NT2/D1 (cell line): ENCODE results near the gene MAGEL2.
"Not testable (repeated sequence)": the region's sequence is repeated elsewhere in the genome, so short reads cannot be mapped to it uniquely, and the experiment has no call there.

ENCODE experiments used
- DNase-seq: peaks from one replicate; pipeline ENCODE4 v3.0.0-alpha.2; 2011; ENCODE audit warnings: low read depth, low spot score
- H3K27me3 ChIP-seq: 2 replicates; pipeline ENCODE4 v1.6.0; 2011; ENCODE audit warnings: mild to moderate bottlenecking; ENCODE audit not compliant: insufficient read length, insufficient read depth
- H3K36me3 ChIP-seq: 2 replicates; pipeline ENCODE4 v1.6.1; 2011; ENCODE audit warnings: mild to moderate bottlenecking, low read length, mixed read lengths; ENCODE audit not compliant: insufficient read depth, insufficient read length
- H3K4me1 ChIP-seq: 2 replicates; pipeline ENCODE4 v1.5.1; 2011; ENCODE audit not compliant: insufficient read depth, insufficient read length
- H3K4me3 ChIP-seq: 2 replicates; pipeline ENCODE4 v1.5.1; 2011; ENCODE audit warnings: low read depth; ENCODE audit not compliant: insufficient read length
- H3K9ac ChIP-seq: 2 replicates; pipeline ENCODE4 v1.6.0; 2011; ENCODE audit warnings: low read depth; ENCODE audit not compliant: insufficient read length
- H3K9me3 ChIP-seq: 2 replicates; pipeline ENCODE4 v1.5.1; 2011; ENCODE audit warnings: mild to moderate bottlenecking, low read length; ENCODE audit not compliant: insufficient read depth
- SUZ12 ChIP-seq: IDR thresholded peaks from 2 replicates; pipeline ENCODE4 v1.6.1; 2011; ENCODE audit not compliant: insufficient read length, insufficient read depth; ENCODE audit errors: extremely low read depth
- YY1 ChIP-seq: IDR thresholded peaks from 2 replicates; pipeline ENCODE4 v1.6.1; 2011; ENCODE audit not compliant: insufficient read length, insufficient read depth
- ZNF274 ChIP-seq: IDR thresholded peaks from 2 replicates; pipeline ENCODE4 v1.6.1; 2011; ENCODE audit warnings: mild to moderate bottlenecking, low read depth, low read length

MAGEL2 gene

DNA sequence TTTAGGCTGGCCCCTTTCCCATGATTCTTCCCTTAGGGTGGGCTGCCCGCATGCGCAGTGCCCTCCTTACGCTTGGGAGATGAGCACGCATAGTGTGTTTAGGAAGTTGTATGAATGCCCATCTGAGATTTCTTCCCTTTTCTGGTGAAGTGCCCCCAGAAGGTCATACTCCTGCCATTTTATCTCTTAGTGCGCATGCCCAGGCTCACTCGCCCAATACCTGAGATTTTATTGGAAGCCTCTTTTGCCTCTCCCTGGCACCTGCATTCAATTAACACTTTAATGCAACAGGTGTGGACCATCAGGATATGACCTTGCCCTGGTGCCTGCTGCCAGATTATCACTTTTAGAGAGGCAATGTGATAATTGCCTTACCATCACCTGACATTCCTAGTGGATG lies 45.5 kb downstream of the MAGEL2 start:
- H3K4me1 ChIP-seq, result no peaks in the 10 kb centered on the region
- no peaks in the 10 kb centered on the region for H3K27me3 ChIP-seq
- TF ChIP-seq YY1 (no peak), SUZ12 (no peak), ZNF274 (no peak)
- H3K9ac ChIP-seq, result no peak overlapping the region
- no peaks in the 10 kb centered on the region for H3K9me3 ChIP-seq
- no peaks in the 10 kb centered on the region for H3K36me3 ChIP-seq
- no peak overlapping the region for H3K4me3 ChIP-seq
- DNase-seq, result no peak

DNA sequence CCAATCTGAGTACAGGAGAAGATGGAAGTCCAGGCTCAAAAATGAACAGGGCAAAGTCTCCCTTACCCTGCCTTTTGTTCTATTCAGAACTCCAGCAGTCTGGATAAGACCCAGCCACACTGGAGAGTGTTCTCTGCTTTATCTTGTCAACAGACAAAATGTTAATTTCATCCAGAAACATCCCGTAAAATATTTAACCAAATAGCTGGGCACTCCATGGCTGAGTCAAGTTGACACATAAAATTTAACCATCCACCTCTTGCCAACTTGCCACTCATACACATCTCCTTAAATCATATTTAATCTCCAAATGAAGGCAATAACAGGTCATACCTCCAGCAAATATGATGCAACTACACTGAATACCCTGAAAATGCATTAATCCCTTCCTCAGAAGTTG lies 48.6 kb downstream of the MAGEL2 start:
- Histone ChIP-seq H3K4me1 (no peaks in the 10 kb centered on the region), H3K36me3 (no peaks in the 10 kb centered on the region), H3K9ac (no peak overlapping the region), H3K4me3 (no peak overlapping the region), H3K27me3 (no peaks in the 10 kb centered on the region), H3K9me3 (no peaks in the 10 kb centered on the region)
- no peak for DNase-seq
- TF ChIP-seq SUZ12 (no peak), YY1 (no peak), ZNF274 (no peak)

DNA sequence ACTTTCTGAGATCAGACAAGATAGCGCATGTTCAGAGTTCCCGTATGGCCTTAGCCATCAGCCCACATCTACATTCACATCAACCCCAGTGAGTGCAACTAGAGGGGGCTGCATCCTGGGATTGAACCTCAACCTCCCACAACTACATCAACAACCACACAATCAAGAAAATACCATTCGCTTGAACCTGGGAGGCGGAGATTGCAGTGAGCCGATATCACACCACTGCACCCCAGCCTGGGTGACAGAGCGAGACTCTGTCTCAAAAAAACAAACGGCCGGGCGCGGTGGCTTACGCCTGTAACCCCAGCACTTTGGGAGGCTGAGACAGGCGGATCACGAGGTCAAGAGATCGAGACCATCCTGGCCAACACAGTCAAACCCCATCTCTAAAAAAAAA lies 50.4 kb downstream of the MAGEL2 start:
- not testable (repeated sequence) for H3K9ac ChIP-seq, H3K36me3 ChIP-seq, H3K27me3 ChIP-seq, H3K9me3 ChIP-seq, DNase-seq, H3K4me3 ChIP-seq, H3K4me1 ChIP-seq

DNA sequence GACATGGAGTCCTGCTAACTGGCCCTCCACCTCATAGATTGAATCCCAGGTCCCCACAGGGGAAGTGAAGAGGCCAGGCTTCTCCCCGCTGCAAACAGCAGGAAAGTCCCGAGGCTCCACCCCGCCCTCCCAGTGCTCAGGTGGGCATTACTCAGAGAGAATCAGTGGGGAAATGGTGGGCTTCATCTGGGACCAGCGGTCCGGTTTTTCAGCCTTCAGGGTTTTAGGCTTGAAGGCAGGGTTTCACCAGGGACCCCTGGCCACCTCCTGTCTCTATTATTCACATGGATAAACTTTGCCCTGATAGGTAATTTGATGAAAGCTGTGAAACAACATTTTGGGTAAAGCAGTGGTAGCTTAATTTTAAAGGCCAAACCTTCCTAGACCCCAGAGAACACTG lies 50.9 kb downstream of the MAGEL2 start:
- DNase-seq, result no peak
- TF ChIP-seq SUZ12 (no peak), ZNF274 (no peak), YY1 (no peak)
- H3K4me1 ChIP-seq, result no peaks in the 10 kb centered on the region
- no peaks in the 10 kb centered on the region for H3K9me3 ChIP-seq
- no peaks in the 10 kb centered on the region for H3K36me3 ChIP-seq
- no peak overlapping the region for H3K9ac ChIP-seq
- H3K4me3 ChIP-seq, result no peak overlapping the region
- no peaks in the 10 kb centered on the region for H3K27me3 ChIP-seq

DNA sequence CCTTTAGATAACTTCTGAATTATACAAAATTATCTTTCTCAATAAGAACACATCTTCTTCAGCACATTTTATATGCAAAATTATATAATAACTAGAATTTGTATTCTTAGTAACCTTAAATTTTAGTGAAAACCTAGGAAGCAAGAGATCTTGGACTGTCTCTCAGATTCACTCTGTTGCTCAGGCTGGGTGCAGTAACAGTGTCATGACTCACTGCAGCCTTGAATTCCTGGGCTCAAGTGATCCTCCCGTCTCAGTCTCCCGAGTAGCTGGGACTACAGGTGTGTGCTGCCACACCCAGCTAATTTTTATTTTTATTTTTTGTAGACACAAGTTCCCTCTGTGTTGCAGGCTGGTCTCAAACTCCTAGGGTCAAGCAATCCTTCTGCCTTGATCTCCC lies 52.3 kb downstream of the MAGEL2 start:
- no peak for TF ChIP-seq SUZ12
- TF ChIP-seq ZNF274, result no peak
- TF ChIP-seq YY1, result no peak
- no peak overlapping the region for H3K4me3 ChIP-seq
- no peaks in the 10 kb centered on the region for H3K36me3 ChIP-seq
- no peaks in the 10 kb centered on the region for H3K27me3 ChIP-seq
- H3K9ac ChIP-seq, result no peak overlapping the region
- no peak for DNase-seq
- no peaks in the 10 kb centered on the region for H3K9me3 ChIP-seq
- no peaks in the 10 kb centered on the region for H3K4me1 ChIP-seq

DNA sequence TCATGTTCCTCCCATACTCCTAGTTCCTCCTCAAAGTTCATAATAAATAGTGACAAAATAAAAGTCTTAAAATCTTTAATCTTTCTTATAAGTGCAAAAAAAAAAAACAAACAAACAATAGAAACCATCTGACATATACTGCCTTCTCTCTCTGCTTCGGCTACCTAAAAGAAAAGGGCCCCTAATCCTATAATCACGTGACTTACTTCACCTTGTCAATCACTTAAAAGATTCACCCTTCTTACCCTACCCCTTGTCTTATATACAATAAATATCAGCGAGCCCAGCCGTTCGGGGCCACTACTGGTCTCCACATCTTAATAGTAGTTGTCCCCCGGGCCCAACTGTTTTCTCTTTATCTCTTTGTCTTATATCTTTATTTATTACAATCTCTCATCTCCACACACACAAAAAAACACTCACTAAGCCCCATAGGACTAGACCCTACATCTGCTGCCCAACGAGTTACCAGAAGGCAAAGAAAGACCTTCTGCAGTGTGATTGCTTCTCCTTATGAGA lies 53.4 kb downstream of the MAGEL2 start:
- DNase-seq, result no peak
- no peak overlapping the region for H3K4me3 ChIP-seq

More for the DNA sequence above, 53.4 kb downstream of the MAGEL2 start:
- Histone ChIP-seq H3K9ac (no peak overlapping the region), H3K9me3 (no peaks in the 10 kb centered on the region), H3K4me1 (no peaks in the 10 kb centered on the region), H3K27me3 (no peaks in the 10 kb centered on the region), H3K36me3 (no peaks in the 10 kb centered on the region)
- no peak for TF ChIP-seq SUZ12
- no peak for TF ChIP-seq YY1
- no peak for TF ChIP-seq ZNF274
